Frontal cortex (tissue), 4 donors: ENCODE measurements around the gene TET1. TPM values are rescaled to one million over a fixed set of nuclear protein-coding genes. Genes with fewer than 3 reads are reported as not detected.
"Not testable (repeated sequence)": the region's sequence is repeated elsewhere in the genome, so short reads cannot be mapped to it uniquely, and the experiment has no call there.

Experiments used
- DNase-seq, 2 donors: peaks; one replicate each; pipeline ENCODE4 v3.0.0; 2012; ENCODE audit warnings: low spot score in 2 of 2
- FAIRE-seq: peaks from 2 replicates; lab custom pipeline; 2012; peaks lifted over from hg19 to GRCh38; lab: Jason Lieb, UNC
- total RNA-seq: library from RNA; depleted of rRNA; stranded (reverse); fragments of >200 nt; gene quantifications from one replicate; pipeline ENCODE4 v1.2.3, GENCODE V29; 2014
- donor health status: control.
- donor health status: control.
- donor health status: control.

Gene TET1
- total RNA-seq, 1 donor from 2014 or later: 39.9 TPM

- DNase-seq (no peak), FAIRE-seq (no peak)
Observed at GRCh38 chr10:68603766-68604165, 43.6 kb downstream of the TET1 start.

- DNase-seq (no peak), FAIRE-seq (no peak)
Observed at GRCh38 chr10:68604441-68604840, 44.3 kb downstream of the TET1 start.

GRCh38 chr10:68606918-68607317 is 46.8 kb downstream of the TET1 start:
- FAIRE-seq: no peak
- DNase-seq: no peak

GRCh38 chr10:68610023-68610422 is 49.9 kb downstream of the TET1 start:
- not testable (repeated sequence) for FAIRE-seq, DNase-seq

GRCh38 chr10:68611227-68611626 is 51.1 kb downstream of the TET1 start:
- DNase-seq: no peak
- no peak for FAIRE-seq

GRCh38 chr10:68613974-68614373 is 53.8 kb downstream of the TET1 start:
- not testable (repeated sequence) for DNase-seq, FAIRE-seq

- DNase-seq, FAIRE-seq: not testable (repeated sequence)
Observed at GRCh38 chr10:68617691-68618090, 57.6 kb downstream of the TET1 start.

GRCh38 chr10:68618234-68618633 is 58.1 kb downstream of the TET1 start:
- FAIRE-seq: no peak
- DNase-seq: no peak

- DNase-seq (no peak), FAIRE-seq (no peak)
Observed at GRCh38 chr10:68619595-68619994, 59.5 kb downstream of the TET1 start.

- DNase-seq: no peak
- no peak for FAIRE-seq
Observed at GRCh38 chr10:68625316-68625921, 65.3 kb downstream of the TET1 start.

GRCh38 chr10:68628576-68629127 is 68.5 kb downstream of the TET1 start:
- FAIRE-seq (no peak), DNase-seq (no peak)

- not testable (repeated sequence) for DNase-seq, FAIRE-seq
Observed at GRCh38 chr10:68632271-68632560, 72.1 kb downstream of the TET1 start.

GRCh38 chr10:68633281-68633680 is 73.1 kb downstream of the TET1 start:
- FAIRE-seq (no peak), DNase-seq (no peak)

- no peak for DNase-seq
- no peak for FAIRE-seq
Observed at GRCh38 chr10:68633816-68634466, 73.8 kb downstream of the TET1 start.

- no peak for DNase-seq
- FAIRE-seq: no peak
Observed at GRCh38 chr10:68636335-68636734, 76.2 kb downstream of the TET1 start.

- not testable (repeated sequence) for FAIRE-seq, DNase-seq
Observed at GRCh38 chr10:68643550-68643949, 83.4 kb downstream of the TET1 start.

- no peak for DNase-seq
- no peak for FAIRE-seq
Observed at GRCh38 chr10:68647672-68648341, 87.7 kb downstream of the TET1 start.

GRCh38 chr10:68655620-68656126 is 95.5 kb downstream of the TET1 start:
- DNase-seq (no peak), FAIRE-seq (no peak)

- DNase-seq: no peak
- FAIRE-seq: no peak
Observed at GRCh38 chr10:68665841-68666240, 105.7 kb downstream of the TET1 start.

GRCh38 chr10:68666280-68666760 is 106.2 kb downstream of the TET1 start:
- no peak for DNase-seq
- no peak for FAIRE-seq

- DNase-seq: no peak
- no peak for FAIRE-seq
Observed at GRCh38 chr10:68668231-68668630, 108.1 kb downstream of the TET1 start.
